Embryonic facial prominence (tissue), 1 donor: Measurements from ENCODE around the gene RAPGEF3.

Experiments used
- DNase-seq: peaks from one replicate; pipeline ENCODE4 v3.0.0-alpha.2; 2016; ENCODE audit errors: extremely low spot score

RAPGEF3 gene

GRCh38 chr12:47687636-47688035, 71.0 kb downstream of the RAPGEF3 start:
- no peak for DNase-seq

- DNase-seq, result no peak
Measured at GRCh38 chr12:47686645-47687240, 71.9 kb downstream of the RAPGEF3 start.
